HG03159 (cell line): ENCODE data around the gene TBRG4.

ENCODE experiments used
- ATAC-seq: cut with Tn5 transposase; IDR thresholded peaks from one replicate; pipeline ENCODE4 v1.9.1; 2021; ENCODE audit warnings: mild to moderate bottlenecking, moderate library complexity; ENCODE audit not compliant: unreplicated experiment

TBRG4 gene

DNA sequence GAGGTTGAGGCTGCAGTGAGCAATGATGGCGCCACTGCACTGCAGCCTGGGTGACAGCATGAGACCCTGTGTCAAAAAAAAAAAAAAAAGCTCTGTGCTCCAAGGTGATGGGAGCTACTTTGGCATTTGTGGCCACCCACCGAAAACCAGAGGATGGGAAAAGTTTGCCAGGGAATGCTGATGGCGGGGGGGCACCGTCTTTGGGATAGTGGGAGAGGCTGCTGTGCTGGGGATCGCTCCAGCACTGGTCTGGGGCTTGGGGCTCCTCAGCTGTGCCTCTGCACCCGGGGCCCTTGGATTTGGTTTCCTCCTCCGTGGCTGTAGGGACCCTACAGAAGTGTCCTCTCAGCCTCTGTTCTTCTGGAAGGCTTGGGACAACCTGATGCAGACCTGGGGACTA lies 34.4 kb upstream of the TBRG4 start:
- ATAC-seq = no peak

DNA sequence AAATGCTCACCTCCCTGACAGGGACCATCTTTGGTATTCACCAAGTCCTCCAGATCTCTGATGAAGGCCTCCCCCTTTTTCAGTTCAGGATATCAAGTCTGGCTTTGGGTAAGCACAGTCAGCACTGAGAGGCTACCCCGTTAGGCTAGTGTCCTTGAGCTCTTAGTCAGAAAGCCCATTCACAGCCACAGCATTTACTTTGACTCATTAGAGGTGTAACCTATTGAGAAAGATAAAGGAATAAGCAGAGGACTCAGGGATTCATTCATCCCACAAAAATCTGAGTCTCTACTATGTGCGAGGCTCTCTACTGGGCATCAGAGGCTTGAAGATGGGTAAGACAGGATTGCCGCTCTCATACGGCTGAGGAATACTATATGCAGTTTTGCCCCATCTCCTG lies 32.1 kb upstream of the TBRG4 start:
- ATAC-seq = no peak

DNA sequence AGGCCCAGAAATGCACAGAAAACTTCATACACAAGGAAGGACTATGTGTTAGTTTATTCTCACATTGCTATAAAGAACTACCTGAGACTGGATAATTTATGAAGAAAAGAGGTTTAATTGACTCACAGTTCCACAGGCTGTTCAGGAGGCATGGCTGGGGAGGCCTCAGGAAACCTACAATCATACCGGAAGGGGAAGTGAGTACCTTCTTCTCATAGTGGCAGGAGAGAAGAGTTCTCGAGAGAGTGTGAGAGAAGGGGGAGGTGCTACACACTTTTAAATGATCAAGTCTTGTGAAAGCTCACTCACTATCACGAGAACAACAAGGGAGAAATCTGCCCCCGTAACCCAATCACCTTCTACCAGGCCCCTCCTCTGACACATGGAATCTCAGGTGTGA lies 29.3 kb upstream of the TBRG4 start:
- peak; percentile 48 for ATAC-seq

DNA sequence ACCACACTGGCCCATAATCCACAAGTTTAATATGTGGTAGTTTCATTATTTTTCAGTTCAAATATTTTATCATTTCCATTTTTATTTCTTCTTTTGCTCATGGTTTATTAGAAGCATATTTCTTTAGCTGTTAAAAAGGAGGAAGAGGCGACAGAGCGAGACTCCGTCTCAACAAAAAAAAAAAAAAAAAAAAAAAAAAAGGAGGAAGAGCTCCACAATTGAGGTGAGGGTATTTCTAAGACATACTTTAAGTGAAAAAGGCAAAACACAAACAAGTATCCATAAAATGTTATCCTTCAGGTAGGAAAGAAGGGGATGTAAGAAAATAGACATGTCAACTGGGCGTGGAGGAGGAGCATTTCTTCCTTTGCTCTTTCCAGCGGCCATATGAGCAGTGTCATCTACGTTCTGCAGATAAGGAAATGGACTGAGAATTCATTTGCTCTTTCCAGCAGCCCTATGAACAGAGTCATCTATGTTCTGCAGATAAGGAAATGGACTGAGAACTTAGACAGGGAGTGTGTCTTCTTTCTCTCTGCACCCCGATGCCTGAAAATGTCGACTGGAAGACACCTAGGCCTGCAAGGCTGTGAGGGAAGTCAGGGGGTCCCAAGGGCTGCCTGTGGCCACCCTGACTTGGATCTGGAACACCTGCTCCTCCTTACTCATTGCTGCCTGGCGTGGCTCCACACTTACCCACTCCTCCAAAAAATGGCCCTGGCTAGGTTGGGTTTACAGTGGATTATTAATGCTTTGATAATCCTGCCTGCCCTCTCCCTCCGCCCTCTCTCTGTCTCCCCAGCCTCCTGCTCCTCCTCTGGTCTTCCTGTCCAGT lies 27.2 kb upstream of the TBRG4 start:
- ATAC-seq = no peak

DNA sequence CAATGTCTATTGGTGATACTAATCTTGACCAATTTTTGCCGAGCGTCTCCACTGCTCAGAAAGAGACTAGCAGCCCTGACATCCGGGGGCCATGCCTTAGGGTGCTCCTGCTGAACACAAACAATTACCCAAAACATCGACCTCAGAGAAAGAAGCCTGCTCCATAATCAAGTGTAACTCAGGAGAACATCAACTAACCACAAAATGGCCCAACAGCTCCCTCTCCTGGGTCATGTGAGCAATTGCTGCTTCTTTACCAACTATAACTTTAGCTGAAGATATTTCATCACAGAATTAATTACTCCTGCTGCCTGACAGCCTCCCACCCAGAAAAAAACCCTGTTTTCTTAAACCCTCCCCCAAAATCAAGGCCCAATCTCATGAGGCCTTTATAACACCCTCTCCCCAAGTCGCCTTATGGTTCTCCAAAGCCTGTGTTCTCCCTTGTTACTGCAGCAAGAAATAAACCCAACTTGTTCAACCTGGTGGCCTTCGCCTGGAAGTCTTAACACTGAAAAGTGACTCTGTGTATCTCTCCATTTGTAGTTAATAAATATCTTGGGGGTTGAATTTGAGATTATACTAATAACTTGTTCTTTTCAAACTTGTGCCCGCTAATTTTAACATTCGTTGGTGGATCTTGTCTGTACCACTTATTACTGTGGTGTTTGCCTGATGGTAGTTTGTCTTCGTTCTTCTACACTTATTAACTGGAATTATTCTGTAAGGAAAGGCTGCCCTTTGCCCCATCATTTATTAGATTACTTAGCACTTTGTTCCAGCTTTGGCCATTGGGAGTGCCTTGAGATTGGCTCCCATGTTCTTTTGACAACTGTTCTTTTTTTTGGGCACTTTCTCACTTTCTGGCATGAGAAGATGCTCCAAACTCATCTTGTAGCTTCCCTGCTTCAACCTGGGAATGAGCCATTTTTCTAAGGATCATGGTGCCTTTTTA lies 24.9 kb upstream of the TBRG4 start:
- ATAC-seq = peak; percentile 51

DNA sequence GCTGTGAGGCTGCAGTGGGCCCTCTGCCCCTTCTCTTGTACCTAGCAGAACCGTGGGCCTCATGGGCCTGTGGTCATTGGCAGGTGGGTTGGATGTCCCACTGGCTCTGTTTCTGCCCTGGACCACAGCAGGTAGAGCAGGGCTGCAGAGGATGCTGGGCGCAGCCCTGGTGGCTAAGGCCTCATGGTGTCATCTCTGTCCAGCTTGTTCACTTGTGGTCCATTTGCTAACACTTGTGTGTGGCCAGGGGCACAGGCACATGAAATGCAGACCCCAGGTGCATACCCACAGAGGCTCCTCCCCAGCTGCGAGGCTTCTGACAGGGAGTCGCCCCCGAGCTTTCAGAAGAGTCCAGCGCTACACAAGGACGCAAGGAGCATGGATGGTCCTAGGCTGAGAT lies 22.4 kb upstream of the TBRG4 start:
- ATAC-seq = no peak

DNA sequence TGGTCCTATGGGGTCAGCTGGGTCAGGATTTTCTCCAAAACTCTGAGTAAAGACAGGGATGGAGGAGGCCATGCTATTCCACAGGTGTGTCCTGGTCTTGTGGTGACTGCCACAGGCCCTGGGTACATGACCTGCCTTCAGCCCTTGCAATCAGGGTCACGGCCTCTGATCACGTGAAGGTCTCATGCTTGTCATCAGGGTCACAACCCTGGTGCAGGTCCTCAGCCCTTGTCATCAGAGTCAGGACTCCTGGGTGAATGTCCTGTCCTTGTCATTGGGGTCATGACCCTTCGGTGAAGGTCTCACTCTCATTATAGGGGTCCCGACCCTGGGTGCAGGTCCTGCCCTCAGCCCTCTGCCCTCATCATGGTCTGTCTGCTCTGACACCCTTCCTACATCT lies 21.9 kb upstream of the TBRG4 start:
- no peak for ATAC-seq

DNA sequence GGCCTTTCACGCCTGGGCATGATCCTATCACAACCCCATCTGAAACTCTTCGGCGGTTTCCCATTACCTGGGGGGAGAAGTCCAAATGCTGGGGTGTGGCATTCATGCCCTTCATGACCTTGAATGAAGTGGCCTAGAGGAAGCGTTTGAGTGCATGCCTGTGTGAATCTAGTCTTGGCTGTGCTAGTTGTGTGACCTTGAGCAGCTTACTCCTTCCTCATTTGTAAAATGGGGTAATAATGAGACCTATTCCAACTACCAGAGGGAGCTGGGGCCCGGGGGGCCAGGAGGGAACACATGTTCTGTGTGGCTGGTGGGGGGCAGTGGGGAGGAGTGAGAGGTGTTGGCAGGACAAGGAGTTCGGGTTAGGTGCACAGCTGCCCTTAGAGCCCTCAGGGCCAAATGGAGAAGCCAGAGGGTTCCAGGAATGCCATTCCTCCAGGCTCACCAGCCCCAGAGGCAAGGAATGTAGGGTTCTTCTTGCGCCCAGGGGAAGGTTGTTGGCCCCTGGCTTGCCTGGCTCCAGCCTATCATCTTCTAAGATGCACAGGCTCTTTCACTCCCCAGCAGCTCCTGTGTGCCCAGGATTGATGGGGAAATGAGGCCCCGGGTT lies 21.3 kb upstream of the TBRG4 start:
- no peak for ATAC-seq

DNA sequence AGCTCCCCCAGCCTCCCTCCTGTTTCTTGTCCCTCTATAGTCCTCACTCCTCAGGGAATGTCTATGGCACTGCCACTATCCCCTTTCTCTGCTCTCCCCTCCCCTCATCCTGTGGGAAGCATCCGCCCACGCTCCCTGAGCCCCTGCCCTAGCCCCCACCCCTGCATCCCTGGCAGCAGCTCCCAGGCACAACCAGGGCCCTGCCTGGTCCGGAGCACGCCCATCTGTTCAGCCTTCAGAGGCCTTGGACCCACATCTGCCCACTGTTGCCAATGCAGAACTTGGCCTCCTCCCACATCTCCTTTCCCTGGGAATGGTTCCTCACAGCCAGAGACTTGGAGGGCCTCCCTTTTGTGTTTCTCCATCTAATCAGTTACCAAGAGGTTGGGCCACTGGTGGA lies 20.4 kb upstream of the TBRG4 start:
- no peak for ATAC-seq

DNA sequence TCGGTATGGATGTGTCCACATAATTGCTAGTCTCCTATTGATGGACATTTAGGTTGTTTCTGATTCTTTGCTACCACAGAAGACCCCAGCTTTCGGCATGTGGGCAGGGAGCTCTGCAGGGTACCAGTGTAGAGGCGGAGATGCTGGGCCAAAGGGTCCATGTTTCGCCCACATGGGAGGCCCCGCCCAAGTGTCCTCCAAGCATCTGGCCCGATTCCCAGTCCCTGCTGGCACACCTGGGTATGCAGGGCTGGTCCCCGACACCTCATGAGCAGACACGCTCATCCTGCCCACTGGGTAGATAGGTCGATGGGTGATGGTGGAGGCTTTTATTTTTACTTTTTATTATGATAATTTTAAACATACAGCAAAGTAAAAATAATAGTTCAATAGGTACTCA lies 19.4 kb upstream of the TBRG4 start:
- ATAC-seq = no peak

DNA sequence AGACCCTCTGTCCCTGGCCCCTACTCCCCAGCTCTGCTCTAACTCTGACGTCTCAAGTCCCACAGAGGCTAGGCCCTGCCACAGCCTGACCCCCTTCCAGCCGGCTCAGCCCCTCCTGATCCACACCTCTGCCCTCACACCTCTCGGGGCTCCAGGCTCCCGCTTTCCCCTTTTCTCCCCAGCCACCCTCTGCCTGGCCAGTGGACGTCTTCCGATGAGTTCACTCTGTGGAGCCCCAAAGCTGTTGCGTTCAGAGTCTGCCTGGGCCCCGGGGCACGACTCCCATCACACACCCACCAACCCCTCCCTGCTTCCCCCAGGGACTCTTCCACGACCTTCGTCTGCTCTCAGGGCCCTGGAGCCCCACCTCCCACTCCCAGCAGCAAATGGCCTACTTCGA lies 18.4 kb upstream of the TBRG4 start:
- no peak for ATAC-seq

DNA sequence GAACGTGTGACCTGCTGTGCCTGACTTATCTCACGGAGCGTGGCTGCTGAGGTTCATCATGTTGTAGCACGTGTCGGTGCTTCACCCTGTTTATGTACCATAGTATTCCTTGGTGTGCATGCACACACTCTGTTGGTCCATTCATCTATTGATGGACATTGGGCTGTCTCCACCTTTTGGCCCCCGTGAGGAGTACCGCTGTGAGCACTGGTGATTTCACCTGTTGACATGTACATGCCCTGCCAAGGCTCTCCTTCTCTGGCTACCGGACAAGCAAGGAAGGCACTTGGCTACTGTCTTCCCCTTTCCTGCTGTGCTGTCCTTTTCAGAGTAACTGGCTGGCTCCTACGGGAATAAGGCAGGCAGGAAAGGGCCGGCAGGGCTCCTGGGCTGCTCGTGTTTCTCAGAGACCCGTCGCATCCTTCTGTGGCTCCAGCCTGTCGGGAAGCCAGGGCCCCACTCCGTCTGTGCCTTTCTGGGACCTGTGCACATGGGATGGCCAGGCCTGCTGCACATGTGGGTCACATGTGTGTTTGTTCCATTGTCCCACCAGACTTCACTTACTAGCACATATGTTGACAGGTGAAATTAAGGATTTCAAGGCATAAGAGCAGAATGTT lies 17.8 kb upstream of the TBRG4 start:
- no peak for ATAC-seq

DNA sequence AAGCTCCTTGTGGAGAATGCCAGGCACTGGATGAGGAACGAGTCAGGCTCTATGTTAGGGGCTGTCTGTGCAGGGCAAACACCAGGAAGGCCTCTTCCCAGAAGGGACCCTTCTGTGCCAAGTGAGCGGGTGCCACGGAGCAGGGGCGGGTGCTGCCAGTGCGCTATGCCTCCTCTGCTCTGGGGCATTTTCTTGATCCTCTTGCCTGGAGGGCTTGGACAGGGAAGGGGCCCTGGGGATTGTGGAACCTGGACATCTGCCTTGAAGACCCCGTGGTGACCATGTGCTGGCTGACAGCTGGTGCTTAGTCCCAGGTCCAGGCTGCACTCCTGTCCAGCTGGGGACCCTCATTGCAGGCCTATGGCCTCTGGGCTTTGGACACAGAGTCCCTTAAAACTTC lies 15.4 kb upstream of the TBRG4 start:
- ATAC-seq = no peak

DNA sequence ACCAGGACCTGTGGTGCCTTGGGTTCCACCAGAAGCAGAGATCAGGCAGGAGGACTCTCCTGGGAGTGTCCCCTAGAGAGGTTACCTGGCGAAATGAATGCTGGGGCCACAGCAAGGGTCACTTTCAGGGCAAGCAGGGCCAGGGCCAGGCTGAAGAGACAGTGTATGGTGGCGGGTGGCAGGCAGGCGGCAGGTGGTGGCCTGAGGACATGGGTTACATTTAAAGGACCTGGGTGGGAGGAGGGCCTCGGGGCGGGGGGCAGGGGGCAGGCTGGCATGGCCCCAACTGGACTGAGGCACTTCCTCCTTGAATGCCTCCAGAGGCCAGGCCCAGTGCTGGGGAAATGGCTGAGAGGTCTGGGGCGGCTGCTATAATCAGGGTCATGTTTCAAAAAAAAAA lies 14.7 kb upstream of the TBRG4 start:
- no peak for ATAC-seq

DNA sequence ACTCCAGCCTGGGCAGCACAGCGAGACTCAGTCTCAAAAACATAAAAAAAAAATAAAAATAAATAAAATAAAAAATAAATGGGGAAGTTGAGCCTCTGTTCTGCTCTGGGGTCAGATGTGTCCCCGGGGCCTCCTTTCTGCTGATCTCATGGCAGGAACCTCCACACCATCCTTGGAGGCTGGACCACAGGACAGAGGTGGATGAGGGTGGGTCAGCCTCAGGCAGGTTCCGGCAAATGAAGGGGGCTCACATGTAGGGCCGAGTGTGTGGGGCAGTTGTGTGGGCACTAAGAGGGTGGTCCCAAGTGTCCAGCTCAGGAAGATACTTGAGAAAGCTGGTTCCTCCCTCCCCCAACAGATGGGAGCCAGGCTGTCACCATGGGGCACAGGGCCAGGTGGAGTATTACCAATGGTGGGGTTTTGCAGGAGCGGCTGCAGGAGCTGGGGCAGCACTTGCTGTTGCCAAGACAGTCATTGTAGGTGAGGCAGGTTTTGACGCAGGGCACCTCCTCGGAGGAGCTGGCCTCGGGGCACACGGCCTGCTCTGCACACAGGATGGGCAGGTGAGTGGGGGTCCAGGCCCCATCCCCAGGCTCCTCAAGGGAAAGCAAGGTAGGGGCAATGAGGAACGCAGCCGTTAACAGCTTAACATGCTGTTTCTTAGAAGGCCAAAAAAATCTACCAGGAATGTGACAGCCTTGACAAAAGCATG lies 13.9 kb upstream of the TBRG4 start:
- no peak for ATAC-seq

DNA sequence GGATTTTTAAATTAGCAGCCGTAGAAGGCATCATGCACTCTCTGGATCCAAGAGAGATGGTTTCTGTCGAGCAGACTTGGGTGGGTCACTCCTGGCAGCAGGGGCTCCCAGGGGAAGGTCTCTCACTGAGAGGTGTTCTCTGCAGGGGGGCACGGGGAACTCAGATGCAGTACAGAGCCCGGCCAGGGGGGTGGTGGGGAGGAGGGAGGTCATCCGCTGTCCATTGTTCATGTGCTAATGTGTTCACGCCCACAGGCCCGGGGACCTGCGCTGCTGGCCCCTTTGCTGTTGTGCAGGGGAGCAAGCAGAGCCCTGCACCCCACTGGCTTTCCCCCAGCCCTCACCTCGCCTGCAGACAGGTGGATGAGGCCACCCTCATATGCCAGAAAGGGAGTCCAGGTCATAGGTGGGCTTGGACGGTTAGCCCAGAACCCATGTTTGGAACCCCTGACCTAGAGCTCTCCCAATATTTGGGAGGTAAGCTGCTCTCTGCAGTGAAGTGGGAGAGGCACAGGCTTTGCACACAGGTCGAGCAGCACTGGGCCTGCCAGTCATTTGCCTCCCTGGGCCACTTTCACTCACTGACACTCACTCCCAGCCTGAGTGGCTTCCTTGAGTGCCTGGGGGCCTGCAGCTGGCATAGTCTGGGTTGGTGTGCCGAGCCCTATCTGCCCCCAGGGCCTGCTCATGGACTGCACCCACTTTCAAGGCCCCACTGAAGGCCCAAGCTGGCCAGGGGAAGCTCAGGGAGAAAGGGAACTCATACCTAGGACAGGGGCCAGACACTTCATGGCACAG lies 12.6 kb upstream of the TBRG4 start:
- ATAC-seq = no peak

DNA sequence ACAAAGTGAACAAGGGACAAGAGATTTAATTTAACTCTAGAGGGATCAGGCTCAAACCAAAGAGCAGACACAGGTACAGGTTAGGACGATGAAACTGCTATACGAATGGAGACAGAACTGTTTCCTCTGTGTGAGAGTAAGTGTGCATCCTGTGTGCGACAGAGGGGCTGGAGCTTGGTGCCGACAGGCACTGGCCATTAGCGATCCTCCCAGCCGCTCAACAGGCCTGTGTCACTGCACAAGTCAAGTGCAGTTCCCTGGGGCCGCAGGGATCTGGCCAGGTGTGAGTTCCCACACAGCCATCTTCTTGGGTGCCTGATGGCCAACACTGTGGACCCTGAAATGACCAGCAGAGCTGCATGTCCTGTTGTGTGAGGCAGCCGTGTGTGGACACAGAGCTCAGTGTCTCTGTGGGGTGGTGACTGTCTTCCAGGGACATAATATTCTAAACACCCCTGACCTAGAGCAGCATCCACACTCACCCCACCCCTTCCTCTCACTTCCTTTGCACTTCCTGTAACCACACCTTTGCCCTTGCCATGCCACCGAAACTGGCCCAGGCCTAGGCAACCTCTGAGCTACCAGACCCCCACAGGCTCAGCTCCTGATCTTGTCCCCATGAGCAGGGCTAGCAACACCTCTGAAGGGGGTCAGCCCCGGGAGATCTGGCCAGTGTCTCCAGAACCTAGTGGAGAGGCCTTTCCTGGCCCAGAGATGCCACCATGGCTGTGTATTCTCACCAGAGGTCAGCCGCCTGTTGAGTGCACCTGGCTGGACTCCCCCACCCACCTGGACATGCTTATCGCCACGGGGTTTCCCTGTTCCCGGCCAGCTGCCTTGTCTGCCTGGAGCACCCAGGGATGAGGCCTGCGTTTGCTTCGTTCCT lies 11.7 kb upstream of the TBRG4 start:
- no peak for ATAC-seq

DNA sequence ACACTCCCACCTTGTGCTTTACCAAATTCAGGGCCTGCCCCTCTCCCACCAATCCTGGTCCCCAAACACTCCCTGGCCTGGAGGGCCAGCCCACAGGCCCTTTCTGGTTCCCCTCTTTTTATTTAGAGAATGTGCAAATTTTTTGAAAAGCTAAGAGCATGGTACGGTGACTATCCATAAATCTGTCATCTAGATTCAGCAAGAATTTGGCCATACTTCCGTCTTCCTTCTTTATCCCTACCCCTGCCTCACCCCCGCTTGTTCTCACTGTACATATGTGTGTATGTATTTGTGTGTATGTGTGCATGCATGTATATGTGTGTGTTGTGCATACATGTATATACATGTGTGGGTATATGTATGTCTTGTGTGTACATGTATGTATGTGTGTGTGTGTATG lies 8.1 kb upstream of the TBRG4 start:
- ATAC-seq = no peak

DNA sequence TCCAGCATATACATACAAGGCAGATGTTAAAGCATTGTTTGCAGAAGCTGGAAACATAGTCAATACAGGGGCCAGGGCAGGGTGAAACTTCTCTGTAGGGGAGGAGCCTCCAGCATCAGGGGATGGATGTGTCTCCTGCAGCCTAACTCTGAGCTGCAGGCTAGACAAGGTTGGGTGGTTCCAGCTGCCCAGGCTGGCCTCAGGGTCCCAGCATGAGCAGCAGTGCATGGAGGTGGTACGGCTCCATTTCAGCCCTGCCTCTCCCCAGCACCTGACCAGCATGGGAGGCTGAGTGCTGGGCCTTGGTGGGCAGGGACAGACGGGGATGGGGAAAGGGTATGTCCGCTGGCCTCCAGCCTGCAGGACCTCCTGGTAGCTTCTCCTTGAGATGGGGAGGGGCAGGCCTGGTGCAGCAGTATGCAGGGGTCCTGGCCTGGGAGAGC lies 7.4 kb upstream of the TBRG4 start:
- no peak for ATAC-seq
